Measurements from ENCODE around the gene AXL. TPM values are rescaled to one million over a fixed set of nuclear protein-coding genes. Genes with fewer than 3 reads are reported as not detected.

AXL gene
- total and polyA plus RNA-seq, 9 of the 15 experiments (the other 6 are each of a cell fraction or from before 2014, with no cell fraction given): 0.80 to 6.6 (median 1.6) TPM

DNA sequence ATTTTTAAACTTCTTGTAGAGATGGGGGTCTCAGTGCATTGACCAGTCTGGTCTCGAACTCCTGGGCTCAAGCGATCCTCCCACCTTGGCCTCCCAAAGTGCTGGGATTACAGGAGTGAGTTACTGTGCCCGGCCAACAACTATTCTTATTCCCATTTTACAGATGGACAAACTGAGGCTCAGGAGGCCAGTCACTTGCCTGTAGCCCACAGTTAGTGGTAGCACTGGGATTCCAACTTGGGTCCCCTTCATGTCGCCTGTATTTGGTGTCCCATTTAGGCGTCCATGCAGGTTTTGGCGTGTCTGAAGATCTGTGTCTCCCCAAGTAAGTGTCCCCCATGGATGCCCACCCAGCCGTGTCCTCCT, 791 bp upstream of the AXL start (continued):
- TF ChIP-seq, protein P1, sequence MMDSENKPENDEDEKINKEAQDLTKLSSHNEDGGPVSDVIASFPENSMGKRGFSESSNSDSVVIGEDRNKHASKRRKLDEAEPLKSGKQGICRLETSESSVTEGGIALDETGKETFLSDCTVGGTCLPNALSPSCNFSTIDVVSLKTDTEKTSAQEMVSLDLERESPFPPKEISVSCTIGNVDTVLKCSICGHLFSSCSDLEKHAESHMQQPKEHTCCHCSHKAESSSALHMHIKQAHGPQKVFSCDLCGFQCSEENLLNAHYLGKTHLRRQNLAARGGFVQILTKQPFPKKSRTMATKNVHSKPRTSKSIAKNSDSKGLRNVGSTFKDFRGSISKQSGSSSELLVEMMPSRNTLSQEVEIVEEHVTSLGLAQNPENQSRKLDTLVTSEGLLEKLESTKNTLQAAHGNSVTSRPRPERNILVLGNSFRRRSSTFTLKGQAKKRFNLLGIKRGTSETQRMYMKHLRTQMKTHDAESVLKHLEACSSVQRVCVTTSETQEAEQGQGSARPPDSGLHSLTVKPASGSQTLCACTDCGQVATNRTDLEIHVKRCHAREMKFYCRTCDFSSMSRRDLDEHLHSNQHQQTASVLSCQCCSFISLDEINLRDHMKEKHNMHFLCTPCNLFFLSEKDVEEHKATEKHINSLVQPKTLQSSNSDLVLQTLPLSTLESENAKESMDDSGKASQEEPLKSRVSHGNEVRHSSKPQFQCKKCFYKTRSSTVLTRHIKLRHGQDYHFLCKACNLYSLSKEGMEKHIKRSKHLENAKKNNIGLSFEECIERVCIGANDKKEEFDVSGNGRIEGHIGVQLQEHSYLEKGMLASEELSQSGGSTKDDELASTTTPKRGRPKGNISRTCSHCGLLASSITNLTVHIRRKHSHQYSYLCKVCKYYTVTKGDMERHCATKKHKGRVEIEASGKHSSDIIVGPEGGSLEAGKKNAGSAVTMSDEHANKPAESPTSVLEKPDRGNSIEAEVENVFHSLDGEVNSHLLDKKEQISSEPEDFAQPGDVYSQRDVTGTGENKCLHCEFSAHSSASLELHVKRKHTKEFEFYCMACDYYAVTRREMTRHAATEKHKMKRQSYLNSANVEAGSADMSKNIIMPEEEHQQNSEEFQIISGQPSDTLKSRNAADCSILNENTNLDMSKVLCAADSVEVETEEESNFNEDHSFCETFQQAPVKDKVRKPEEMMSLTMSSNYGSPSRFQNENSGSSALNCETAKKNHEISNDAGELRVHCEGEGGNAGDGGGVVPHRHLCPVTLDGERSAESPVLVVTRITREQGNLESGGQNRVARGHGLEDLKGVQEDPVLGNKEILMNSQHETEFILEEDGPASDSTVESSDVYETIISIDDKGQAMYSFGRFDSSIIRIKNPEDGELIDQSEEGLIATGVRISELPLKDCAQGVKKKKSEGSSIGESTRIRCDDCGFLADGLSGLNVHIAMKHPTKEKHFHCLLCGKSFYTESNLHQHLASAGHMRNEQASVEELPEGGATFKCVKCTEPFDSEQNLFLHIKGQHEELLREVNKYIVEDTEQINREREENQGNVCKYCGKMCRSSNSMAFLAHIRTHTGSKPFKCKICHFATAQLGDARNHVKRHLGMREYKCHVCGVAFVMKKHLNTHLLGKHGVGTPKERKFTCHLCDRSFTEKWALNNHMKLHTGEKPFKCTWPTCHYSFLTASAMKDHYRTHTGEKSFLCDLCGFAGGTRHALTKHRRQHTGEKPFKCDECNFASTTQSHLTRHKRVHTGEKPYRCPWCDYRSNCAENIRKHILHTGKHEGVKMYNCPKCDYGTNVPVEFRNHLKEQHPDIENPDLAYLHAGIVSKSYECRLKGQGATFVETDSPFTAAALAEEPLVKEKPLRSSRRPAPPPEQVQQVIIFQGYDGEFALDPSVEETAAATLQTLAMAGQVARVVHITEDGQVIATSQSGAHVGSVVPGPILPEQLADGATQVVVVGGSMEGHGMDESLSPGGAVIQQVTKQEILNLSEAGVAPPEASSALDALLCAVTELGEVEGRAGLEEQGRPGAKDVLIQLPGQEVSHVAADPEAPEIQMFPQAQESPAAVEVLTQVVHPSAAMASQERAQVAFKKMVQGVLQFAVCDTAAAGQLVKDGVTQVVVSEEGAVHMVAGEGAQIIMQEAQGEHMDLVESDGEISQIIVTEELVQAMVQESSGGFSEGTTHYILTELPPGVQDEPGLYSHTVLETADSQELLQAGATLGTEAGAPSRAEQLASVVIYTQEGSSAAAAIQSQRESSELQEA (IDR thresholded peaks at IDR 0.05; ENCODE audit: low read depth): no peak
- TF ChIP-seq HNRNPH1 (optimal IDR thresholded peaks at IDR 0.05; ENCODE audit: low read depth, low read length) (no peak), HDAC3 (IDR thresholded peaks at IDR 0.05; ENCODE audit: borderline replicate concordance, partially characterized antibody) (no peak), JUNB (CRISPR knock-in tag; conservative IDR thresholded peaks at IDR 0.05) (no peak), CHCHD3 (CRISPR knock-in tag; IDR thresholded peaks at IDR 0.05) (no peak), ETV1 (tag; conservative IDR thresholded peaks at IDR 0.05; ENCODE audit: low read depth) (no peak), PTRF (tag; IDR thresholded peaks at IDR 0.05) (no peak), ZNF24 (IDR thresholded peaks at IDR 0.05) (no peak), HDAC2 (IDR thresholded peaks at IDR 0.05) (peak; percentile 67), JUN (IDR thresholded peaks at IDR 0.05; ENCODE audit: borderline replicate concordance, low read depth, low read length) (no peak), JUN (CRISPR knock-in tag; IDR thresholded peaks at IDR 0.05; ENCODE audit: borderline replicate concordance) (no peak)
- TF ChIP-seq, protein P2, sequence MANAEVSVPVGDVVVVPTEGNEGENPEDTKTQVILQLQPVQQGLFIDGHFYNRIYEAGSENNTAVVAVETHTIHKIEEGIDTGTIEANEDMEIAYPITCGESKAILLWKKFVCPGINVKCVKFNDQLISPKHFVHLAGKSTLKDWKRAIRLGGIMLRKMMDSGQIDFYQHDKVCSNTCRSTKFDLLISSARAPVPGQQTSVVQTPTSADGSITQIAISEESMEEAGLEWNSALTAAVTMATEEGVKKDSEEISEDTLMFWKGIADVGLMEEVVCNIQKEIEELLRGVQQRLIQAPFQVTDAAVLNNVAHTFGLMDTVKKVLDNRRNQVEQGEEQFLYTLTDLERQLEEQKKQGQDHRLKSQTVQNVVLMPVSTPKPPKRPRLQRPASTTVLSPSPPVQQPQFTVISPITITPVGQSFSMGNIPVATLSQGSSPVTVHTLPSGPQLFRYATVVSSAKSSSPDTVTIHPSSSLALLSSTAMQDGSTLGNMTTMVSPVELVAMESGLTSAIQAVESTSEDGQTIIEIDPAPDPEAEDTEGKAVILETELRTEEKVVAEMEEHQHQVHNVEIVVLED (CRISPR knock-in tag; IDR thresholded peaks at IDR 0.05): no peak
